SK-N-MC (cell line): ENCODE measurements around the gene PCTP.

Source experiments
- DNase-seq: peaks from one replicate; pipeline ENCODE4 v3.0.0-alpha.2; 2011; ENCODE audit warnings: low read depth, low spot score
- H3K27ac ChIP-seq: fragments of 200-600 bp; sonication (generic); 2 replicates; pipeline ENCODE4 v1.5.1; 2016; ENCODE audit warnings: mixed run types
- H3K36me3 ChIP-seq: fragments of 200-600 bp; sonication (generic); 2 replicates; pipeline ENCODE4 v1.6.1; 2017; ENCODE audit warnings: antibody characterized with exemption, low read length, mixed read lengths; ENCODE audit not compliant: insufficient read depth
- H3K4me3 ChIP-seq: fragments of 200-600 bp; sonication (generic); 2 replicates; pipeline ENCODE4 v1.5.1; 2016
- H3K9ac ChIP-seq: fragments of 200-600 bp; sonication (generic); 2 replicates; pipeline ENCODE4 v1.8.0; 2017; ENCODE audit warnings: mixed run types, mixed read lengths; ENCODE audit not compliant: insufficient read length
- H3K9me3 ChIP-seq: fragments of 200-600 bp; sonication (generic); 2 replicates; pipeline ENCODE4 v1.6.1; 2017; ENCODE audit warnings: low read depth, mild to moderate bottlenecking, antibody characterized with exemption, low read length, moderate library complexity, mixed read lengths
- EZH2 ChIP-seq: fragments of 200-600 bp; sonication (generic); IDR thresholded peaks from one replicate; pipeline ENCODE4 v1.6.1; 2017; ENCODE audit warnings: antibody characterized with exemption
- FOXP2 ChIP-seq: optimal IDR thresholded peaks from 2 replicates; pipeline ENCODE3; 2011; ENCODE audit warnings: mild to moderate bottlenecking, moderate library complexity; ENCODE audit not compliant: insufficient read depth; ENCODE audit errors: extremely low read length, control extremely low read depth
- POLR2AphosphoS5 ChIP-seq: IDR thresholded peaks from 2 replicates; pipeline ENCODE4 v1.6.1; 2012; ENCODE audit warnings: mild to moderate bottlenecking, low read depth, low read length, borderline replicate concordance

The PCTP gene

GRCh38 chr17:55734128-55734781 is 16.6 kb upstream of the PCTP start:
- H3K27ac ChIP-seq = 0 out of 2 replicates have a peak overlapping the region, but pooled peaks have one; percentile 2
- TF ChIP-seq POLR2AphosphoS5 (no peak), FOXP2 (no peak), EZH2 (no peak)
- H3K9ac ChIP-seq = no peak overlapping the region
- 0 out of 2 replicates have a peak overlapping the region, but pooled peaks have one; percentile 3 for H3K4me3 ChIP-seq
- H3K36me3 ChIP-seq = no peaks in the 10 kb centered on the region
- no peak for DNase-seq
- H3K9me3 ChIP-seq = no peaks in the 10 kb centered on the region

GRCh38 chr17:55735731-55736405 is 15.0 kb upstream of the PCTP start:
- no peak for DNase-seq
- TF ChIP-seq EZH2 = no peak
- TF ChIP-seq FOXP2 = no peak
- TF ChIP-seq POLR2AphosphoS5 = no peak
- Histone ChIP-seq H3K36me3 (no peaks in the 10 kb centered on the region), H3K9ac (no peak overlapping the region), H3K9me3 (no peaks in the 10 kb centered on the region), H3K27ac (0 out of 2 replicates have a peak overlapping the region, but pooled peaks have one; percentile 22), H3K4me3 (no peak overlapping the region)

- H3K36me3 ChIP-seq = no peaks in the 10 kb centered on the region
- H3K9me3 ChIP-seq = no peaks in the 10 kb centered on the region
- H3K9ac ChIP-seq = no peak overlapping the region
- peak overlapping the region; percentile 74; the same call in 1 of the 2 replicates for H3K27ac ChIP-seq
- no peak overlapping the region for H3K4me3 ChIP-seq
- no peak for DNase-seq
- no peak for TF ChIP-seq FOXP2
- TF ChIP-seq POLR2AphosphoS5 = no peak
- no peak for TF ChIP-seq EZH2
Observed at GRCh38 chr17:55737976-55738501, 12.8 kb upstream of the PCTP start.

- Histone ChIP-seq H3K27ac (no peak overlapping the region), H3K36me3 (no peaks in the 10 kb centered on the region)
- no peak for DNase-seq
Observed at GRCh38 chr17:55740511-55741355, 10.1 kb upstream of the PCTP start.

DNA sequence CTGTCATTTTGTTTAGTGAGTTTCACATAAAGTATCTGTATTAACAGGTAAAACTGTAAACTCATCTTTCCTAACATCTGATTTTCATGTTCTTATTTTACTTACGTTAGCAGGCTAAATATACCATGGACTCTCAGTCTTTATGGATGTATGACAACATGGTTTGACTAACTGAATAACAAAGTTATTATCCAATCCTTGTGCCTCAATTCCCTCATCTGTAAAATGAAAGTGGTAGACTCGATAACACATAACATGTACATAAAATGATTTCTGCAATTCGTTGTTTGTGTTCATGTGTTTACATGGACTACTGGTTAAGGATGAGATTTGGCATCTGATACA is 9.5 kb upstream of the PCTP start:
- TF ChIP-seq POLR2AphosphoS5 = no peak
- no peak for TF ChIP-seq FOXP2
- no peak for TF ChIP-seq EZH2
- H3K36me3 ChIP-seq = no peaks in the 10 kb centered on the region
- H3K4me3 ChIP-seq = no peak overlapping the region
- H3K9ac ChIP-seq = no peak overlapping the region
- H3K9me3 ChIP-seq = no peaks in the 10 kb centered on the region
- no peak for DNase-seq
- no peak overlapping the region for H3K27ac ChIP-seq

More at GRCh38 chr17:55740511-55741355, 10.1 kb upstream of the PCTP start:
- Histone ChIP-seq H3K9ac (no peak overlapping the region), H3K9me3 (no peaks in the 10 kb centered on the region), H3K4me3 (no peak overlapping the region)
- TF ChIP-seq FOXP2 = no peak
- TF ChIP-seq EZH2 = no peak
- TF ChIP-seq POLR2AphosphoS5 = no peak

DNA sequence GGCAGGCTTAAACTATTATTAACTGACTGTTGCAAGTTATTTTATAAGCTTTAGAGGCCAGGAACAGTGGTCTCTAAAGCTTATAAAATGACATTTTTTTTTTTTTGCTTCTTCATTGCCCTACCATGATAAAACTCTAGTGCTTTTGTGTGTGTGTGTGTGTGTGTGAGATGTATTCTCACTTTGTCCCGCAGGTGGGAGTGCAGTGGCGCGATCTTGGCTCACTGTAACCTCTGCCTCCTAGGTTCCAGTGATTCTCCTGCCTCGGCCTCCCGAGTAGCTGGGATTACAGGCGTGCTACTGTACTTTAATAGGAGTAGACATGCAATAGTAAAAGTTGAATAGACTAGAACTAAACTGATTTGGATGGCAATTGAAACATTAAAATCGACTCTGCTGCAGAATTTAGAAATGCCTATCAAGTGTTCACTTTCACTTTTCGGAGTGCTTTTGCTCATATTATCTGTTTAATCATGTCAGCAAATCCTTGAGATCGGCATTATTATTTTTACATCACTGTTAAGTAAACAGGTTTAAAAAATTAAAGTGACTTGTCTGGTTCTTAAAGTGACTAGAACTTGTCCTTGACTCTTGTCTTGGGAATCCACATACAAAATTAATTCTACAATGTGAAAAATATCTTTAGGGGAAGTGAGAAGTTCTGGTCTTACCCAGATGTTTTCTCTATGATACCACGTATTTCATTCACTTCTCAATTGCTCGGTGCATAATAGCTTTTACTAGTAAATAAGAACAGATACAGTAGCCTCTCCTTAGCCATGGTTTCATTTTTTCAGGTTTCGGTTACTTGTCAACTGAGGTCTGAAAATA is 8.4 kb upstream of the PCTP start:
- DNase-seq = no peak
- Histone ChIP-seq H3K27ac (no peak overlapping the region), H3K9me3 (no peaks in the 10 kb centered on the region), H3K4me3 (no peak overlapping the region), H3K36me3 (no peaks in the 10 kb centered on the region), H3K9ac (no peak overlapping the region)
- TF ChIP-seq FOXP2 (no peak), EZH2 (no peak), POLR2AphosphoS5 (no peak)

DNA sequence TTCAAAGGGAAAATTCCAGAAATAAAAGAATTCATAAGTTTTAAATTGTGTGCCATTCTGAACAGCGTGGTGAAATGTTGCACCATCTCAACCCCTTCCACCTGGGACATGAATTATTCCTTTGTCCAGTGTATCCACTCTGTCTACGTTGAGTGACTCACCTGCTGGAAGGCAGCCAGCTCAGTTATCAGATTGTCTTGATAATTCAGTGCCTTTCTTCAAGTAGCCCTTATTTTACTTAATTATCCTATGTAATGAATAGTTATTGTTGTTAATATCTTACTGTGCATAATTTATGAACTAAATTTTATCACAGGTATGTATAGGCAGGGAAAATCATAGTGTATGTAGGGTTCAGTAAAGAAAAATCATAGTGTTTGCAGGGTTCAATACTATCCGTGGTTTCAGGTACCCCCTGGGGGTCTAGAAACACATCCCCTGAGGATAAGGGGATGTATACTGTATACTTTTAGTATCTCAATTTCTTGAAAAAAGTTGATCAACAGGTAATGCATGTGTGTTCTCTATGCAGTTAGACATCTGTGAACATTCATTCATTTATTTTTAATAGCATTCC is 7.7 kb upstream of the PCTP start:
- no peak for DNase-seq

GRCh38 chr17:55745258-55745657 is 5.6 kb upstream of the PCTP start:
- TF ChIP-seq POLR2AphosphoS5 (no peak), EZH2 (no peak), FOXP2 (no peak)
- no peak for DNase-seq
- no peak overlapping the region for H3K9ac ChIP-seq
- H3K9me3 ChIP-seq = no peaks in the 10 kb centered on the region
- no peaks in the 10 kb centered on the region for H3K36me3 ChIP-seq
- H3K4me3 ChIP-seq = no peak overlapping the region
- H3K27ac ChIP-seq = no peak overlapping the region

More for the DNA sequence above, 7.7 kb upstream of the PCTP start:
- no peak for TF ChIP-seq EZH2
- TF ChIP-seq FOXP2 = no peak
- TF ChIP-seq POLR2AphosphoS5 = no peak
- Histone ChIP-seq H3K36me3 (no peaks in the 10 kb centered on the region), H3K9ac (no peak overlapping the region), H3K4me3 (no peak overlapping the region), H3K27ac (no peak overlapping the region), H3K9me3 (no peaks in the 10 kb centered on the region)
